Activated CD4-positive, alpha-beta T cell treated with anti-CD3 and anti-CD28 coated beads, Interleukin-2, amount 50 U/mL, for 1 hour (primary cell): ENCODE data around the gene NKAPL.
"Not testable (repeated sequence)": the region's sequence is repeated elsewhere in the genome, so short reads cannot be mapped to it uniquely, and the experiment has no call there.

ENCODE experiments used
- DNase-seq: peaks from one replicate; pipeline ENCODE4 v3.0.0-alpha.2; 2020

NKAPL gene

GRCh38 chr6:28248916-28249315, 10.2 kb upstream of the NKAPL start:
- no peak for DNase-seq

- no peak for DNase-seq
Measured at GRCh38 chr6:28250747-28251146, 8.3 kb upstream of the NKAPL start.

- DNase-seq, result peak; percentile 14
Measured at GRCh38 chr6:28251661-28252008, 7.5 kb upstream of the NKAPL start.

- DNase-seq, result peak; percentile 80
Measured at GRCh38 chr6:28252009-28252975, 6.8 kb upstream of the NKAPL start, which contains the start of gene ZKSCAN4. ZKSCAN4 (minus strand) TSS chr6:28252269; CDS start chr6:28251980, 289 bp downstream.

GRCh38 chr6:28254121-28254519, 5.0 kb upstream of the NKAPL start:
- no peak for DNase-seq

- DNase-seq, result no peak
Measured at GRCh38 chr6:28257042-28257441, 2.1 kb upstream of the NKAPL start.

- no peak for DNase-seq
Measured at GRCh38 chr6:28263922-28264321, 4.8 kb downstream of the NKAPL start.

- DNase-seq, result no peak
Measured at GRCh38 chr6:28264834-28265401, 5.8 kb downstream of the NKAPL start.

- DNase-seq, result no peak
Measured at GRCh38 chr6:28266563-28266961, 7.5 kb downstream of the NKAPL start.

GRCh38 chr6:28266962-28267694, 8.0 kb downstream of the NKAPL start, which contains the start of gene ZSCAN26:
ZSCAN26 (plus strand) TSS chr6:28267143; CDS start chr6:28271920, 4,777 bp downstream.
- peak; percentile 87 for DNase-seq

GRCh38 chr6:28267695-28268059, 8.6 kb downstream of the NKAPL start:
- no peak for DNase-seq

- DNase-seq, result no peak
Measured at GRCh38 chr6:28269492-28269891, 10.4 kb downstream of the NKAPL start.

- no peak for DNase-seq
Measured at GRCh38 chr6:28274888-28275287, 15.8 kb downstream of the NKAPL start.

- DNase-seq, result no peak
Measured at GRCh38 chr6:28277746-28278145, 18.6 kb downstream of the NKAPL start.

- DNase-seq, result no peak
Measured at GRCh38 chr6:28280595-28281287, 21.6 kb downstream of the NKAPL start.

- peak; percentile 31 for DNase-seq
Measured at GRCh38 chr6:28281288-28282064, 22.4 kb downstream of the NKAPL start, which contains the start of gene PGBD1. PGBD1 (plus strand) TSS chr6:28281572; CDS start chr6:28283814, 2,242 bp downstream.

GRCh38 chr6:28282926-28283325, 23.8 kb downstream of the NKAPL start:
- no peak for DNase-seq

- DNase-seq, result no peak
Measured at GRCh38 chr6:28291573-28291972, 32.5 kb downstream of the NKAPL start.

- no peak for DNase-seq
Measured at GRCh38 chr6:28295326-28295725, 36.2 kb downstream of the NKAPL start.

GRCh38 chr6:28296520-28297060, 37.5 kb downstream of the NKAPL start:
- no peak for DNase-seq

- no peak for DNase-seq
Measured at GRCh38 chr6:28303570-28303969, 44.5 kb downstream of the NKAPL start.

GRCh38 chr6:28306363-28306762, 47.3 kb downstream of the NKAPL start:
- DNase-seq, result not testable (repeated sequence)
